ENCODE measurements around the gene EMC10. TPM values are rescaled to one million over a fixed set of nuclear protein-coding genes. Genes with fewer than 3 reads are reported as not detected.
"Not testable (repeated sequence)": the region's sequence is repeated elsewhere in the genome, so short reads cannot be mapped to it uniquely, and the experiment has no call there.

EMC10 gene
- total RNA-seq, 1 experiment from 2014 or later: 61.3 TPM

DNA sequence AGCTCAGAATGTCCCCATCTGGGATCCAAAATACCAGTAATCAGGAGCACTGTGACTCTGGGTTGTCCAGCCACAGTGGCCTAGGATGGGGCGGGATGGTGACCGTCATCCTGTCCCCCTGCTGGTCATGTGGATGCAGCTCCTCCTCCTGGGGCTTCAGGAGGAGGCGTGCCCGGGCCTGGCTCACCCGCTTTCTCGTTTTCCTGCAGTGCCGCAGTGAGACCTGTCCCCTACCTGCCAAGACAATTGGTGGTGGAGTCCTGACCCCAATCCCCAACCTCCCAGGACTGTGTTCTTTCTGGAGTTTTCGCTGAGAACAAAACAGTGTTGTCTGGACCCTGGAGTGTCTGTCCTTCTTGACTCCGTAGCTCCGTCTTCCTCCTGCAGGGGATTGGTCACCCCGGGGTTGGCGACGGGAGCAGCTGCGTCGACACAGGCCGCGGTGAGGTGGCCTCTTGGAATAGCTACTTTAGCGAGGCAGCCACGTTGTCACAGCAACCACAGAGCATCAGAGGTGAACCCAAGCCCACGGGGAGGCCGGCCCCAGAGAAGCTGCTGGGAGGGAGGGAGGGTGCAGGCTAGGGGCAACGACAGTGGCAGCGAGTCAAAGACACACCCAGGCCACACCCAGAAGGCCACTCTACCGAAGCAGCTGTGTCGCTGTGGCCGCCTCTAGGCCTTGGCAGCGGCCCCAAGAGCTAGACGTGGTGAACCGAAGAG lies 10.2 kb upstream of the EMC10 start:
- Mint-ChIP-seq H3K36me3 (ENCODE audit: insufficient read depth, unreplicated experiment) (no peaks in the 10 kb centered on the region), H3K4me1 (ENCODE audit: insufficient read depth, unreplicated experiment) (no peaks in the 10 kb centered on the region), H3K27ac (ENCODE audit: low read depth, unreplicated experiment) (no peak overlapping the region), H3K4me3 (ENCODE audit: unreplicated experiment) (no peak overlapping the region), H3K27me3 (ENCODE audit: insufficient read depth, unreplicated experiment) (no peaks in the 10 kb centered on the region), H3K9me3 (ENCODE audit: unreplicated experiment) (no peaks in the 10 kb centered on the region)
- intact Hi-C loops (cut with micrococcal nuclease): no loop called here
- no TSS peak for BruUV-seq (replicated peaks)
- CTCF ChIA-PET: interaction anchor here (0.6 to 1.8 kb wide), 6 partner anchors 50 to 456 kb away, joined by 3 to 6 read pairs (median 3); no protein-coding TSS in a partner anchor
- POLR2A ChIA-PET: interaction anchor here (1.3 kb wide), 1 partner anchor 82 kb away, joined by 3 read pairs; the partner anchor contains the start of gene POLD1
- no peak for DNase-seq (ENCODE audit: unreplicated experiment)
- TF ChIP-seq, protein P1, sequence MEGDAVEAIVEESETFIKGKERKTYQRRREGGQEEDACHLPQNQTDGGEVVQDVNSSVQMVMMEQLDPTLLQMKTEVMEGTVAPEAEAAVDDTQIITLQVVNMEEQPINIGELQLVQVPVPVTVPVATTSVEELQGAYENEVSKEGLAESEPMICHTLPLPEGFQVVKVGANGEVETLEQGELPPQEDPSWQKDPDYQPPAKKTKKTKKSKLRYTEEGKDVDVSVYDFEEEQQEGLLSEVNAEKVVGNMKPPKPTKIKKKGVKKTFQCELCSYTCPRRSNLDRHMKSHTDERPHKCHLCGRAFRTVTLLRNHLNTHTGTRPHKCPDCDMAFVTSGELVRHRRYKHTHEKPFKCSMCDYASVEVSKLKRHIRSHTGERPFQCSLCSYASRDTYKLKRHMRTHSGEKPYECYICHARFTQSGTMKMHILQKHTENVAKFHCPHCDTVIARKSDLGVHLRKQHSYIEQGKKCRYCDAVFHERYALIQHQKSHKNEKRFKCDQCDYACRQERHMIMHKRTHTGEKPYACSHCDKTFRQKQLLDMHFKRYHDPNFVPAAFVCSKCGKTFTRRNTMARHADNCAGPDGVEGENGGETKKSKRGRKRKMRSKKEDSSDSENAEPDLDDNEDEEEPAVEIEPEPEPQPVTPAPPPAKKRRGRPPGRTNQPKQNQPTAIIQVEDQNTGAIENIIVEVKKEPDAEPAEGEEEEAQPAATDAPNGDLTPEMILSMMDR (IDR thresholded peaks at IDR 0.05; ENCODE audit: unreplicated experiment): no peak

DNA sequence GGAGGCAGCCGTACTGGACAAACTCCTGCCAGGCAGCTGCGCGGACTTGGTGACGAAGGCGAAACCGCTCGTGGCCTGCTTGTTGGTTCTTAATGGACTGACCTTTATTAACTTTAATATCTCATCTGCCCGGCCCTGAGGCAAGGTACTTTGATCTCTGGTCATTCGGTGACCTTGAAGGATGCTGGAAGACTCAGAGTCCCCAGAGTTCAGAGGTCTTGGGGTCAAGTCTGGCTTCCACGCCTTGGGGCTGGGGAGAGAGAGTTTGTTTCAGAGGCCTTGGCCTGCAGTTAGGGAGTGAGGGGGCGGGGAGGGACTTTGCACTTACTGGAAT lies 9.6 kb upstream of the EMC10 start:
- H3K36me3 Mint-ChIP-seq (ENCODE audit: insufficient read depth, unreplicated experiment): no peaks in the 10 kb centered on the region
- no peak for DNase-seq (ENCODE audit: unreplicated experiment)
- H3K9me3 Mint-ChIP-seq (ENCODE audit: unreplicated experiment): no peaks in the 10 kb centered on the region
- POLR2A ChIA-PET: interaction anchor here (1.3 kb wide), 1 partner anchor 83 kb away, joined by 3 read pairs; the partner anchor contains the start of gene POLD1
- no peaks in the 10 kb centered on the region for H3K27me3 Mint-ChIP-seq (ENCODE audit: insufficient read depth, unreplicated experiment)
- H3K4me1 Mint-ChIP-seq (ENCODE audit: insufficient read depth, unreplicated experiment): no peaks in the 10 kb centered on the region
- TF ChIP-seq, protein P1 (IDR thresholded peaks at IDR 0.05; ENCODE audit: unreplicated experiment): no peak
- intact Hi-C loops (cut with micrococcal nuclease): no loop called here
- H3K27ac Mint-ChIP-seq (ENCODE audit: low read depth, unreplicated experiment): no peak overlapping the region
- no peak overlapping the region for H3K4me3 Mint-ChIP-seq (ENCODE audit: unreplicated experiment)
- BruUV-seq (replicated peaks): no TSS peak
- CTCF ChIA-PET: interaction anchor here (0.6 to 1.8 kb wide), 5 partner anchors 63 to 518 kb away, joined by 3 to 6 read pairs (median 3); no protein-coding TSS in a partner anchor

GRCh38 chr19:50467566-50467965 lies 8.7 kb upstream of the EMC10 start:
- TF ChIP-seq, protein P1 (IDR thresholded peaks at IDR 0.05; ENCODE audit: unreplicated experiment): no peak
- intact Hi-C loops (cut with micrococcal nuclease): no loop called here
- no peak for DNase-seq (ENCODE audit: unreplicated experiment)
- Mint-ChIP-seq H3K27me3 (ENCODE audit: insufficient read depth, unreplicated experiment) (no peaks in the 10 kb centered on the region), H3K9me3 (ENCODE audit: unreplicated experiment) (no peaks in the 10 kb centered on the region), H3K4me1 (ENCODE audit: insufficient read depth, unreplicated experiment) (no peaks in the 10 kb centered on the region), H3K4me3 (ENCODE audit: unreplicated experiment) (no peak overlapping the region), H3K27ac (ENCODE audit: low read depth, unreplicated experiment) (no peak overlapping the region), H3K36me3 (ENCODE audit: insufficient read depth, unreplicated experiment) (no peaks in the 10 kb centered on the region)
- no TSS peak for BruUV-seq (replicated peaks)
- CTCF ChIA-PET: no interaction called here
- POLR2A ChIA-PET: interaction anchor here (1.3 kb wide), 1 partner anchor 84 kb away, joined by 3 read pairs; the partner anchor contains the start of gene POLD1

DNA sequence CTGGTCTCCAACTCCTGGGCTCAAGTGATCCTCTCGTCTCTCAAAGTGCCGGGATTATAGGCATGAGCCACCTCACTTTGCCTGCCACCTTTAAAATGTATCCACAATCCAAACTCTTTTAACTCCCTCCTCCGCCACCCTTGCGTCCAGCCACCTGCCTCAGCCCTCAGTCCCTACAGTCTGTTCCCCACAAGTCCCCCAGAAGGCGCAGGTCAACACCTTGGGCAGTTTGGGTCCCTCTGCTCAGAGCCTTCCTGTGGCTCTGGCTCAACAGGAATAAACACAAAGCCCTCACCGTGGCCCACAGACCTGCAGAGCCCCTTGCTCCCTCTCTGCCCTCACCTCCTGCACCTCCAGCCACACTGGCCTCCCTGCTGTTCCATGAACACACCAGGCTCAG lies 7.5 kb upstream of the EMC10 start:
- H3K27ac Mint-ChIP-seq (ENCODE audit: low read depth, unreplicated experiment): peak overlapping the region; percentile 10
- TF ChIP-seq, protein P1 (IDR thresholded peaks at IDR 0.05; ENCODE audit: unreplicated experiment): no peak
- no peaks in the 10 kb centered on the region for H3K9me3 Mint-ChIP-seq (ENCODE audit: unreplicated experiment)
- CTCF ChIA-PET: no interaction called here
- POLR2A ChIA-PET: no interaction called here
- H3K4me3 Mint-ChIP-seq (ENCODE audit: unreplicated experiment): no peak overlapping the region
- DNase-seq (ENCODE audit: unreplicated experiment): no peak
- intact Hi-C loops (cut with micrococcal nuclease): no loop called here
- H3K27me3 Mint-ChIP-seq (ENCODE audit: insufficient read depth, unreplicated experiment): no peaks in the 10 kb centered on the region
- no peaks in the 10 kb centered on the region for H3K36me3 Mint-ChIP-seq (ENCODE audit: insufficient read depth, unreplicated experiment)
- no TSS peak for BruUV-seq (replicated peaks)
- H3K4me1 Mint-ChIP-seq (ENCODE audit: insufficient read depth, unreplicated experiment): no peaks in the 10 kb centered on the region

DNA sequence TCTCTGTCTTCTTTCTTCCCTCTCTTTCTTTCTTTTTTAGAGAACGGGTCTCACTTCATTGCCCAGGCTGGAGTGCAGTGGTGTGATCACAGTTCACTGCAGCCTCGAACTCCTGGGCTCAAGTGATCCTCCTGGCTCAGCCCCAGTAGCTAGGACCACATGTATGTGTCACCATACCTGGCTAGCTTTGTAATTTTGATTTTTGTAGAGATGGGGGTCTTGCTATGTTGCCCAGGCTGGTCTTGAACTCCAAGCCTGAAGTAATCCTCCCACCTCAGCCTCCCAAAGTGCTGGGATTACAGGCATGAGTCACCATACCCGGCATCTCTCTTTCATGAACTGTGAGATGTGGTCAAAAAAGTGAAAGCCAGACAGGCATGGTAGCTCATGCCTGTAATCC lies 3.0 kb upstream of the EMC10 start:
- H3K27me3 Mint-ChIP-seq (ENCODE audit: insufficient read depth, unreplicated experiment); DNase-seq (ENCODE audit: unreplicated experiment); H3K9me3 Mint-ChIP-seq (ENCODE audit: unreplicated experiment); H3K27ac Mint-ChIP-seq (ENCODE audit: low read depth, unreplicated experiment); BruUV-seq (replicated peaks); intact Hi-C loops (cut with micrococcal nuclease); H3K4me3 Mint-ChIP-seq (ENCODE audit: unreplicated experiment): not testable (repeated sequence)
- POLR2A ChIA-PET: interaction anchor here (1.5 kb wide), 1 partner anchor 89 kb away, joined by 4 read pairs; the partner anchor contains the start of gene POLD1
- CTCF ChIA-PET: interaction anchor here (0.7 kb wide), 1 partner anchor 158 kb away, joined by 4 read pairs; no protein-coding TSS in a partner anchor
- Mint-ChIP-seq H3K36me3 (ENCODE audit: insufficient read depth, unreplicated experiment) (peaks cover 16% of the 10 kb centered on the region), H3K4me1 (ENCODE audit: insufficient read depth, unreplicated experiment) (peaks cover 13% of the 10 kb centered on the region)
